Smooth muscle cell (in vitro differentiated cells): ENCODE results near the gene INPP5A. TPM values are rescaled to one million over a fixed set of nuclear protein-coding genes. Genes with fewer than 3 reads are reported as not detected.
A peak's percentile ranks its signal among the peaks of the same experiment; 100 is the strongest.

Experiments
- DNase-seq: peaks from one replicate; lab custom pipeline; 2025; ENCODE audit not compliant: unreplicated experiment; lab: John Stamatoyannopoulos, UW
- H2AFZ ChIP-seq: fragments of 200-600 bp; sonication (generic); 2 replicates; pipeline ENCODE4 v1.6.0; 2016; ENCODE audit warnings: antibody characterized with exemption, low read depth, mild to moderate bottlenecking
- H3F3A ChIP-seq: fragments of 200-600 bp; sonication (generic); 2 replicates; pipeline ENCODE4 v1.6.0; 2017; ENCODE audit warnings: antibody characterized with exemption, low read depth
- H3K27ac ChIP-seq: fragments of 200-600 bp; sonication (generic); 2 replicates; pipeline ENCODE4 v1.5.1; 2016; ENCODE audit warnings: low read depth, mild to moderate bottlenecking
- H3K27me3 ChIP-seq: fragments of 200-600 bp; sonication (generic); 2 replicates; pipeline ENCODE4 v1.6.1; 2016; ENCODE audit warnings: low read depth, mild to moderate bottlenecking
- H3K36me3 ChIP-seq: fragments of 200-600 bp; sonication (generic); 2 replicates; pipeline ENCODE4 v1.5.1; 2016; ENCODE audit warnings: low read depth
- H3K4me1 ChIP-seq: fragments of 200-600 bp; sonication (generic); 2 replicates; pipeline ENCODE4 v1.5.1; 2016; ENCODE audit warnings: low read depth
- H3K4me2 ChIP-seq: fragments of 200-600 bp; sonication (generic); 2 replicates; pipeline ENCODE4 v1.6.0; 2016; ENCODE audit warnings: mild to moderate bottlenecking
- H3K4me3 ChIP-seq: fragments of 200-600 bp; sonication (generic); 2 replicates; pipeline ENCODE4 v1.5.1; 2016; ENCODE audit warnings: mild to moderate bottlenecking
- H3K79me2 ChIP-seq: fragments of 200-600 bp; sonication (generic); 2 replicates; pipeline ENCODE4 v1.6.0; 2016; ENCODE audit warnings: low read depth, mild to moderate bottlenecking
- H3K9ac ChIP-seq: fragments of 200-600 bp; sonication (generic); 2 replicates; pipeline ENCODE4 v1.6.0; 2016; ENCODE audit warnings: low read depth
- H3K9me3 ChIP-seq: fragments of 200-600 bp; sonication (generic); replicated peaks from 2 replicates; pipeline ENCODE4 v1.5.1; 2016; ENCODE audit warnings: low read depth
- H4K20me1 ChIP-seq: fragments of 200-600 bp; sonication (generic); 2 replicates; pipeline ENCODE4 v1.6.0; 2016; ENCODE audit warnings: low read depth
- CTCF ChIP-seq: fragments of 200-600 bp; sonication (generic); IDR thresholded peaks from 2 replicates; pipeline ENCODE4 v1.5.1; 2017; ENCODE audit warnings: borderline replicate concordance, mild to moderate bottlenecking, antibody characterized with exemption; ENCODE audit not compliant: insufficient read depth, poor library complexity, severe bottlenecking
- WGBS: methylation state at CpG from one replicate; pipeline ENCODE4 v1.1.7; 2016; ENCODE audit warnings: low lambda C conversion rate; 5-methylcytosine and 5-hydroxymethylcytosine counted together
- polyA plus RNA-seq: library from polyadenylated mRNA; unstranded; fragments of >200 nt; fragmentation: Nextera tagmentation; extraction: Ambion mirVana; gene quantifications from 2 replicates; pipeline ENCODE4 v1.2.1, GENCODE V29; 2016
- total RNA-seq: library from RNA; depleted of rRNA; stranded (reverse); fragments of >200 nt; gene quantifications from 2 replicates; pipeline ENCODE4 v1.2.3, GENCODE V29; 2014

The INPP5A gene
- total and polyA plus RNA-seq, 2 experiments from 2014 or later: 48.0 to 55.9 TPM

DNA sequence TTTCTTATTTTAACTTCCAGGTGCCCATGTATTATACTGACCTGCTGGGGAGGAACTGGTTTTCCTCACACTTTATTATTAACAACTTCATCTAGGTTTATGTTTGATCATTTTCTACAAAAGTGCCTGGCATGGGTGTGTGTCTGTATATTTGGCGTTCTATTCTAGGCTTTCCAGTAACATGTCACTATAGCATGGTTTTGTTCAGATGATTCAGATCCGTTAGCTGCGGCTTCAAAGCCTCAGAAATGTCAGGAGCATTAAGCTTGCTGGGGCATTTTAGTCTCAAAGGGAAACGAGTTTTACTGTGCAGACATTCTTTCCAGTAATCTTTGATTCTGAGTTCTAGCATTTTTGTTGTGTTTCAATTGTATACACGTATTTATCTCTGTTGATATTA lies 2.3 kb downstream of the INPP5A start:
- no peak for TF ChIP-seq CTCF
- no peaks in the 10 kb centered on the region for H3K36me3 ChIP-seq
- peak overlapping the region; percentile 80 for H3K4me3 ChIP-seq
- peak overlapping the region; percentile 99 for H3K4me2 ChIP-seq
- H3F3A ChIP-seq: peaks cover 21% of the 10 kb centered on the region
- peak overlapping the region; percentile 84 for H3K9ac ChIP-seq
- H3K79me2 ChIP-seq: peaks cover 62% of the 10 kb centered on the region
- H3K27ac ChIP-seq: peak overlapping the region; percentile 83
- no peak for DNase-seq
- H4K20me1 ChIP-seq: peaks cover 68% of the 10 kb centered on the region
- no peak overlapping the region for H2AFZ ChIP-seq
- H3K27me3 ChIP-seq: no peaks in the 10 kb centered on the region
- peaks cover 41% of the 10 kb centered on the region for H3K4me1 ChIP-seq
- H3K9me3 ChIP-seq: no peaks in the 10 kb centered on the region
- 5% methylated on average over 5 of the region's 5 CpGs for WGBS

- Histone ChIP-seq H3K79me2 (peaks cover 68% of the 10 kb centered on the region), H3K9ac (peak overlapping the region; percentile 40), H3K27me3 (no peaks in the 10 kb centered on the region), H3K4me1 (peaks cover 41% of the 10 kb centered on the region), H2AFZ (no peak overlapping the region), H3K4me2 (peak overlapping the region; percentile 99), H4K20me1 (peaks cover 74% of the 10 kb centered on the region), H3K27ac (peak overlapping the region; percentile 83), H3K9me3 (no peaks in the 10 kb centered on the region), H3K36me3 (no peaks in the 10 kb centered on the region), H3F3A (peaks cover 21% of the 10 kb centered on the region), H3K4me3 (peak overlapping the region; percentile 80)
- DNase-seq: no peak
- WGBS: 29% methylated on average over 12 of the region's 12 CpGs
- TF ChIP-seq CTCF: no peak
These were observed 2.9 kb downstream of the INPP5A start for GRCh38 chr10:132540456-132540855.

DNA sequence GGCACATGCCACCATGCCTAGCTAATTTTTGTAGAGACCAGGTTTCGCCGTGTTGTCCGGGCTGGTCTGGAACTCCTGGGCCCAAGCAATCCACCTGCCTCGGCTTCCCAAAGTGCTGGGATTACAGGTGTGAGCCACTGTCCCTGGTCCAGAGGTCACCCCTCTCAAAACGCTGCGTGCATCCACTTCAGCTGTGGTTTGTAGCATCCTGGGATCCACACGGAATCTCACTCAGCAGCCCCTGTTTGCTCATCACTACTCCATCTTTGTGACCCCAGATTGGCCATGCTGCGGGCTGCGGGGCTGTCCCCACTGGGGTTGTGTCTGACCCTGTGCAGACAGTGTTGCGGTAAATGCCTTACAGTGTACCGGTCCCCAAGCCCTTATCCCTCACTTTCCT lies 3.5 kb downstream of the INPP5A start:
- no peaks in the 10 kb centered on the region for H3K9me3 ChIP-seq
- DNase-seq: no peak
- no peak overlapping the region for H3K9ac ChIP-seq
- TF ChIP-seq CTCF: no peak
- no peak overlapping the region for H2AFZ ChIP-seq
- WGBS: 96% methylated on average over 11 of the region's 11 CpGs
- peaks cover 74% of the 10 kb centered on the region for H3K79me2 ChIP-seq
- H3K4me1 ChIP-seq: peaks cover 39% of the 10 kb centered on the region
- H3K27ac ChIP-seq: peak overlapping the region; percentile 83
- no peak overlapping the region for H3K4me3 ChIP-seq
- no peaks in the 10 kb centered on the region for H3K36me3 ChIP-seq
- H4K20me1 ChIP-seq: peaks cover 81% of the 10 kb centered on the region
- peak overlapping the region; percentile 99 for H3K4me2 ChIP-seq
- H3F3A ChIP-seq: peaks cover 21% of the 10 kb centered on the region
- no peaks in the 10 kb centered on the region for H3K27me3 ChIP-seq

GRCh38 chr10:132541601-132542011 lies 4.0 kb downstream of the INPP5A start:
- Histone ChIP-seq H3F3A (peaks cover 21% of the 10 kb centered on the region), H3K27me3 (no peaks in the 10 kb centered on the region), H3K9me3 (no peaks in the 10 kb centered on the region), H3K4me3 (no peak overlapping the region), H3K9ac (no peak overlapping the region), H3K4me2 (peak overlapping the region; percentile 99), H2AFZ (no peak overlapping the region), H3K27ac (peak overlapping the region; percentile 83), H4K20me1 (peaks cover 85% of the 10 kb centered on the region), H3K79me2 (peaks cover 79% of the 10 kb centered on the region), H3K4me1 (peaks cover 34% of the 10 kb centered on the region), H3K36me3 (no peaks in the 10 kb centered on the region)
- WGBS: 52% methylated on average over 3 of the region's 3 CpGs
- TF ChIP-seq CTCF: no peak
- DNase-seq: no peak
